ENCODE data around the gene MBD6.

The MBD6 gene, protein sequence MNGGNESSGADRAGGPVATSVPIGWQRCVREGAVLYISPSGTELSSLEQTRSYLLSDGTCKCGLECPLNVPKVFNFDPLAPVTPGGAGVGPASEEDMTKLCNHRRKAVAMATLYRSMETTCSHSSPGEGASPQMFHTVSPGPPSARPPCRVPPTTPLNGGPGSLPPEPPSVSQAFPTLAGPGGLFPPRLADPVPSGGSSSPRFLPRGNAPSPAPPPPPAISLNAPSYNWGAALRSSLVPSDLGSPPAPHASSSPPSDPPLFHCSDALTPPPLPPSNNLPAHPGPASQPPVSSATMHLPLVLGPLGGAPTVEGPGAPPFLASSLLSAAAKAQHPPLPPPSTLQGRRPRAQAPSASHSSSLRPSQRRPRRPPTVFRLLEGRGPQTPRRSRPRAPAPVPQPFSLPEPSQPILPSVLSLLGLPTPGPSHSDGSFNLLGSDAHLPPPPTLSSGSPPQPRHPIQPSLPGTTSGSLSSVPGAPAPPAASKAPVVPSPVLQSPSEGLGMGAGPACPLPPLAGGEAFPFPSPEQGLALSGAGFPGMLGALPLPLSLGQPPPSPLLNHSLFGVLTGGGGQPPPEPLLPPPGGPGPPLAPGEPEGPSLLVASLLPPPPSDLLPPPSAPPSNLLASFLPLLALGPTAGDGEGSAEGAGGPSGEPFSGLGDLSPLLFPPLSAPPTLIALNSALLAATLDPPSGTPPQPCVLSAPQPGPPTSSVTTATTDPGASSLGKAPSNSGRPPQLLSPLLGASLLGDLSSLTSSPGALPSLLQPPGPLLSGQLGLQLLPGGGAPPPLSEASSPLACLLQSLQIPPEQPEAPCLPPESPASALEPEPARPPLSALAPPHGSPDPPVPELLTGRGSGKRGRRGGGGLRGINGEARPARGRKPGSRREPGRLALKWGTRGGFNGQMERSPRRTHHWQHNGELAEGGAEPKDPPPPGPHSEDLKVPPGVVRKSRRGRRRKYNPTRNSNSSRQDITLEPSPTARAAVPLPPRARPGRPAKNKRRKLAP

DNA sequence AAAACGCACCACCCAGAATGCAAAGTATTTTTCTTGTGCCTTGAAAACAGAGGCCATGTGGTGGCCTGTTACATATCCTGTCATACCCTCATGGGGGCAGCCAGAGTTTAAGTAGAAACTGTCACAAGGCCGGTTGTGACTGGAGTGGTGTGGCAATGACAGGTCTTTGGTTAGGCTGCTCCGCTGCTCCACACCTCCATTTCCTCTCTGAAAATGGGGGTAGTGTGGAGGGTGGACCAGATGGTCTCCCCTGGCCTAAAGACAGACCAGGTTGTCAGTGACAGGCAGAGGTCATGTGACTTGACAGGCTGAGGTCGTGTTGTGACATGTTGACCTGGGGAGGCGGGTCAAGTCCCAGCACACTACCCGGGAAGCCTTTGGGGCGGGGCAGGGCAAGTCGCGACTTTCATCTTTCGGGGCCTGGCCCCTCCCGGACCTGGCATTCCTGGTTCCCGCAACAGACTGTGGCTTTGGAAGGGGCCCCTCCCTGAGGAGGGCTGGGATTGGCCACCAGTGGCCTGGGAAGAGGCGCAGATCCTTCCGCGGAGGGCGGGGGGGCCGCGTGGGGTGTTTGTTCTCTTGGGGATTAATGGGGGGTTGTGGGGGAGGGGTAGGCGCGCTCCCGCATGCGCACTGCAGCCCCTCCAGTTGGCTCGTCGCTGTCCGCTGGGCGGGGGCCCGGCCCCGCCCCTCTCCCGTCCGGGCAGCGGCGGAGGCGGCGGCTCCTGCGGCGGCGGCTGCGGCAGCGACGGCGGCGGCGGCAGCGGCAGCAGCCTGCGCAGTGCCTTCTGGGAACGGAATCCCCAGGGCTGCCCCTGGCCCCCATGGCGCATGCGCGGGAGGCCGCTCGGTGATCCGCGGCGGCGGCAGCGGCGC is at the start of gene MBD6:
Gene MBD6 (plus strand): TSS at position 814 of the 876 bp plus-strand sequence. CDS start 1,480 bp downstream, outside the sequence.
- DNase-seq = peak; percentile 86

DNA sequence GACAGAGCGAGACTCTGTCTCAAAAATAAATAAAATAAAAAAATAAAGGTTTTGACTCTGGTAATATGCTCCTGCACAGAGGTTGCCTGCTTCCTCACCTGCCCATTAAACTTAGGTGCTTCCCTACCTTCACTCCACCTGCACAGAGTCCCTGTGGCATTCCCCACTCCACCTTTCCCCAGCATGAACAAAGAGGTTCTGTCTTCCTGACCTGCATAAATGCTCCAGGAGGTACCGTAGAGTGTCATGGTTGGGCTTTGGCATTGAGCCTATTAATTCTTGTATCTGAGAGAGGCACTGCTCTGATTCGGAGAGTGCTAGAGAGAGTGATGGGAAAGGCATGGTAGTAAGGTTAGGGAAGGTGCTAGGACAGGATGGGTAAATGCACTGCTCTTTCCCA is 49.2 kb upstream of the MBD6 start:
- no peak for DNase-seq

DNA sequence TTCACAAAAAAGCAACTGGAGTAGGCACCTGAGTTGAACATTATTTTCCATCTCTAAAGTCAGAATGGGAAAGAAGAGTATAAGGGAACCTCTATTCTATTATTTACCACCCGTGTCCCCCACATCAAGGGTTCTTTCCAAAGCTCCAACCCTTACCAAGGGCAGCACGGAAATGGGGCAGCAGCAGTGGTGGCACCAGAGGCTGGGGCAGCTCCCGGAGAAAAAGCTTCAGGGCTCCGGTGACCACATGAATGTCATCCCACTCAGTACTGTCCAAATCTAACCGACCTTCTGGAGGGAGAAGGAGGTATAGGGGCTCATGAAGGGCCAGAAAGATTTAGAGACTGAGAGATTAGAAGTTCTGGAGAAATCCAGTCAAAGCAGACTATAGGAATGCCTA is 48.7 kb upstream of the MBD6 start:
- DNase-seq = no peak

DNA sequence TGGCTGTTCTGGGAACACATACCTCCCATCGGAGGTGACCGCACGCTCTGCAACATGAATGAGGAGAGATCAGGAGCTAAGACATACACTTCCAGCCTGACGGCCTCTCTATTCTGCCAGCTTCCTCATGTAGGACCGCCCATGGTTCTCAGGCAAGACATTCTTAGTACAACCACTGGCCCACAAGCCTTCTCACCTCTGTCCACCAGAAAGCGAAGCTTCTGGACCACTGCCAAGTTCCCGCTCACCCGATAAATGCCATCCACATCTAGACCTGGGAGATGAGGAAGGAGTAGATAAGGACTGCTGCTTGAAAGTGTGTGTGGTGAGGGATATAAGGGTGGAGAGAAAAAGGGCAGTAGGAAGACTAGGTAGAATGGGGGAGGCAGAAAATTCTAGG is 48.2 kb upstream of the MBD6 start:
- DNase-seq = no peak

DNA sequence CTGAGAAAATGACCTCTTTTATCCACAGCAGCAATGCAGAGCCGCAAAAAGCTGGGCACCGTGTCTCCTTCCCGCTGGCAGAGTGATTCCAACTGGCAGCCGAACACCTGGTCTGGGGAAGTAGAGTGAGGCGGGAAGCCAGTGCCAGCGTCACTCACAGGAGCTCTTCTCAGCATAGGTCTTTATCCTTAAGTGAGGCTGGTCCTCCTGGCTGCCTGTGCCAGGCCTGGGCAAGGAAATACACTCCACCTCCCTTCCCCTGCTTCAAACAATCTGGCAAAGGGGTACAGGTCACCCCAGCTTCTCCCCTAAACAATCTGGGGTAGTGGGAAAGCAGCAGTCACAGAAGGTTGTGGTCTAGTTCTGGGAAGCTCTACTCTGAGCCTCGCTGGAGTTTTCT is 47.8 kb upstream of the MBD6 start:
- DNase-seq = no peak

DNA sequence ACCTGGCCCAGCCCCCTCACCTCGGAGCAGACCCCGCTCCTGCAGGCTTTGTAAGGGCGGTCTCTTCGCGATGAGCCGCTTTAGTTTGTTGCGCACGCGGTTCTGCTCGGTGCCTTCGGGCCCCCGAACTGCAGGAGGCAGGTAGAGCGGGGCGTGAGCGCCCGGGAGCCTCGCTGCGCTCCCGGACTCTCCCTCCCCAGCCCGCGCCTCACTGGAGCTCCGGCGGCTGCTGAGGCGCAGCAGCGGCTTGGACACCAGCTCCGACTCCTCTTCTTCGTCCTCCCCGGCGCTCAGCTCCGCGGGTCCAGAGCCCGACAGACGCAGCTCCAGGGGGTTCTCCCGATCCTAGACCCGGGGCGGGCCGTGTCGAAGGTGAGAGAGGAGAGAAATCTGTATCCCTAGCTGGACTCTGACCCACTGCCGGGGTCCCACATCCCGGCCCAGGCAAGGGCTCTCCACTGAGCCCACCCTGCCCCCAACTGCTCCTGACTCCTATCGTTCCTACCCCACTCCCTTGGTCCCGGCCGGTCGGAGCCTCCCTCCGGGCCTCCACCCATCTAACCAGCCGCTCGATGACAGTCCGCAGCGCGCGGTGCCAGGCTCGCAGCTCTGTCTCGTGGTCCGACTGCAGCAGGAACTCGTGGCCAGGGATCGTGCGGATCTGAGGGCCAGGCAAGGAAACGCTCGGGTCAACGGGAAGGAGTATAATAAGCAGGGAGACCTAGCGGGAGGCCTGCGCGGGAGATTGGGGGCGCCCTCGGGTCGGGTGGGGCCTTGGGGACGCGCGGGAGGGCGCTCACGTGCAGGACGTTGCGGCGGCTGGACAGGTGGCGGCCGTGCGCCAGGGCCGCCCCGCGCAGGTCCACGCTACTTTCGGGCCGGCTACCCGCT is 47.1 kb upstream of the MBD6 start:
- DNase-seq = no peak

DNA sequence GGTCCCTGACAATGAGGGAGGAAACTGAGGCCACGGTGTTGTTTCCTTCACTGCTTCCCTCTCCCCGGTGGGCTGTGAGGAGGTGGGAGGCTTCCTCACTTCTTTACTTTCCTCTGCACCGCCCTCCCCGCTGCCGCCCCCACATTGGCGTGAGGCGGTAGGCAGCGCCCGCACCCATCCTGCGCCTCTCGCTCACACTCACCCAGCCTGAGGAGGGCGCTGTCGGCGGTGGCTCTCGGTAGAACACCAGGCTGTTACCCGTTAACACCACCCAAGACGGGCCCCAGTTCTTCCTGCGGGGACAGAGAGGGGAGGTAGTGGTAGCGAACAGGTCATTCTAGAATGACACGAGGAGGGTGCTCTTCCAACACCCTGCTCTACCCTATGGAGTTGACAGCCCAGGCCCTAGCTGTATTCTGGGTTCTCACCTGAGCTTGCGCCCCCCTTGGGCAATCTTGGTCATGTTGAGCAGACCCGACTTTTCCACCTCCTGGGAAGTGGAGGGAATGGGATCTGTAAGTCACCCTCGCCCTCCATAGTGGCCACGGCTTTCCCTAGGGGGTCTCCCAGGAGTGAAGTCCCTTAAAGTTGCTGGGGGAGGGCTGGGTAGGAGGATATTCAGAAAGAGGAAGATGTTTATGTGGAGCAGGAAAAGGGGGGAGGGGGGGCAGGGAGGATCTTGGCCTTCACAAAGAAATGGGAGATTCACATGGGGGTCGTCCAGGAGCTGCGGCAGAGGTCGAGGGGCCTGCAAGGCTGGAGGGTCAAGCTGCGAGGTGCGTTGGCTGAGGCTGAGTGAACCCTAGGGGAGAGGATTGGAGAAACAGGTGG is 46.2 kb upstream of the MBD6 start:
- no peak for DNase-seq

DNA sequence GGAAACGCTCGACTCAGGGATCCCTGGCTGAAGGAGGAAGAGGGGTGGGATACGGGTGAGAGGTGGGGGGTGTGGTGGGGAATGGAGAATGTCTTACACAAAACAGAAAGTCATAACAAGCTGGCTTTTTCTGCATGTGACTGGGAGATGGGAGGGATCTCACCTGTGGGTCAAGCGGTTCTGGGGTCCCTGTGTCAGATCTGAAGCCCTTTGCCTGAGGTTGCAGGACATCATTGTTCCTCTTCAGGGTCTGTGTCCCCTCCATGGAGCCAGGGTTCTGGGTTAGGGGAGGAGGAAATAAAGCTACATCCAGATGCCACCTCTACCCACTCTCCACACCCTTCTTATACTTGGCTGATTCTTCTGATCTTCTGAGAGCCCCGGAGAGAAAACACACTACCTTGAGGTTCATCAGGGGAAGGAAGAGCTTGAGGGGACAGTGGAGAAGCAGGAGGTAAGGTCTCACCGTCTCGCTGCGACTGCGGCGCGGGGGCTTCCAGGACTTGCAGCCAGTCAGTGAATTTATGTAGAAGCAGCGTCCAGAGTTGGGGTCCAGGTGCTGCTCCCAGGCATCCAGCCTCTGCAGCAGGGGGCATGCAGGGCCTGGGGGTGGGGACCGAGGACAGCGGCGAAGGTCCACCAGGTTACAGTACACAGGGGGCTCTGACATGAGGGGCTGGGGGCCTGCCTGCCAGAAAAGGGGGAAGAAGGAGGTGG is 45.5 kb upstream of the MBD6 start:
- DNase-seq = no peak

DNA sequence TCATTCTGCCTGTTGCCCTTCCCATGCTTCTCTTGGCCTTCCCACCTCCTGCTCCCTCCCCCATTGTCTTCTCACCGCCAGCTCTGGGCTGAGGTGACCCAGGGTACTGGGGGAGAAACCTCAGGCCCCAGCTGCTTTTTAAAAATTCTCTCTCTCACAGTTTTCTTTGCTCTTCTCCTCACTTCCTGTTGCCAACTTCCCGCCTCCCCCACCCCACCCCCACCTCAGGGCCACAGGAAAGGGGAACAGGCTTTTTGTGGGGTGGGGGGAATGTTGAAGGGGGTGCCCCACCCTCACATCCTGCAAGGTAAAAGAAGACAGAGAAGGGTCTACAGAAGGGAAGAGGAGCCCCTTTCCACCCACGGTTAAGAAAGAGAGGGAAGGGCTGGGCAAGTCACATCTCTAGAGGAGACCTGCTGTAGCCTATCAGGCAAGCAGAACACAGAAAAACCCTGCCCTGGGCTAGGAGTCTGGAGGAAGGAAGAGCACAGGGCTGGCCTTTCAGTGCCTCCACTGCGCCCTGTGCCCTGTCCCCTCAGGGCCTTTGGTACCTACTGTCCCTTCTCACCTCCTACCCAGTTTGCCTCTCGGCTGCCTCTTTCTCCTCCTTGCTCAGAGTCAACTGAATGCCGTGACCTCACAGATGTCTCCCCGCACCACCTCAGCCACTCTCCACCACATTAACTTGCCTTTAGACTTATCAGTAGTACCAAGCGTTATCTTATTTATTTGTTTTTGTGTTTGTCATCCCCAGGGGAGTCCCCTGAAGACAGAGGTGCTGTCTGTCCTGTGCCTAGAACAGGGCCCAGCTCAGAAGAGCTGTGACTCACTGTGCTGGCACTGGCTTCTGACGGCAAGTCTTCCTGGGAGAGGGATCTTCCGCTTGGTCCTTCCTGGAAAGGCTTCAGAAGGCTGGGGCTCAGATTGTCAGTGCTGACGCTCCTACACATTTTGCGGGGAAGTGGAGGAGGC is 44.6 kb upstream of the MBD6 start:
- no peak for DNase-seq

DNA sequence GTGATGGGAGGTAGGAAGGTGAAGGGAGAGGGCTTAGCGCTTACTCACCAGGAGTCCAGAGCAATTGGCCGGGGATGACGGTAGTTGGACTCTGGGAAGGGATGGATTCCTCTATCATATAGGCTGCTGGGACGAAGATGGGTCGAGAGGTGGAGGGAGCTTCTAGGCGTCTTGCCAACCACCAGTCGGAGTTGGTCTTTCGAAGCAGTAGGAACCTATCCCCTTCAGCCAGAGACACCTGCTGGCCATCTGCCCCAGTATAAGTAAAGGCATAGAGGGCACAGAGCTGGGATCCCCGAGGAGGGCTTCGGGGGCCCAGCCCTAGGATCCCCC is 43.6 kb upstream of the MBD6 start:
- DNase-seq = no peak

DNA sequence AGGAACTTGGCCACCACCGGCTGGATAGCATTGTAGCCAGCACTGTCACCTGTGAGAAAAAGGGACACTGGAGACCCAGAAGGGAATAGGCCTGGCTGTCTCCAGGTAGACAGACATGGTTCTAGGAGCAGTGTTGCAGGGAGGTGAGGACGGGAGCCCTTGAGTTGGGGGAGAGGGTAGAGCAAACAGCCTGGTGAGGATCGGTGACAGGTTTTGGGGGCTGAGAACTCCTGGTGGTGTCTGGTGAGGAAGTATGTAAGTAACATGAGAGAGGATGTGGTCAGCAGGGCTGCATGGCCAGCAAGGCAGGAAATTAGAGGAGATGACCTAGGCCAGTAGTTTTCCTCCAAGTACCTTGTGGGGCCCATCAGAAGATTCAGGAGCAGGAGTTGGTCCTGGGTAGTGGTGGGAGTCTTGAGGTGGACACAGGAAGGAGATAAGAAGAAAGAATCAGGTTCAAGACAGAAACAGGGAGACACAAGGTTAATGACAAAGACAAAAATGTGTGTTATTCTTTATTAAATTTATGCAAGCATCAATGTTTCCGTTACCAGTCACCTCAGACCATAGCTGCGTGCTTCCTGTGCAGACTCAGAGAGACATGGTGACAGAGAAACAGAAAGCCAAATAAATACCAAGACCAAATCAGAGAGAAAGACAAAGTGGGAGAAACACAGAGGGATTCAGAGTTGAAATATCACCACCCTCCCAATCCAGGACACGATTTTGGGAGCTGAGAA is 43.1 kb upstream of the MBD6 start, which contains the start of gene ARHGAP9:
Gene ARHGAP9 (minus strand): TSS at position 491 of the 740 bp plus-strand sequence. CDS start 460 bp downstream, at position 31.
- DNase-seq = no peak

DNA sequence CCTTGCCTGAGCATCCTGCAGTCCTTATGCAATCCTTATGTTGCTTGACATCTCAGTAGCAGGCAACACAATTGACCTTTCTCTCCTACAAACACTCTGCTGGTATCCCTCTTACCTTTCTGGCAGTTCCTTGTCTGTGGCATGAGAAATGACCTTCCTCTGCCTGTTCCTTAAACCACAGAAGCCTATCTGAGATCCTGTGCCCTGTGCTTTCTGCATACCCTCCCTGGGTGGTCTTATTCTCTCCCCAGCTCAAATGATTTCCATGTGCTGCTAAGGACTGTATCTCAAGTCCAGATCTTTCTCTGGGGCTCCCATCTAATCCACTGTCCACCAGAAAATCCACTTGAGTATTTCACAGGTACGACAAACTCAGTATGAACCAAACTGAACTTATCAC is 41.0 kb upstream of the MBD6 start:
- no peak for DNase-seq

DNA sequence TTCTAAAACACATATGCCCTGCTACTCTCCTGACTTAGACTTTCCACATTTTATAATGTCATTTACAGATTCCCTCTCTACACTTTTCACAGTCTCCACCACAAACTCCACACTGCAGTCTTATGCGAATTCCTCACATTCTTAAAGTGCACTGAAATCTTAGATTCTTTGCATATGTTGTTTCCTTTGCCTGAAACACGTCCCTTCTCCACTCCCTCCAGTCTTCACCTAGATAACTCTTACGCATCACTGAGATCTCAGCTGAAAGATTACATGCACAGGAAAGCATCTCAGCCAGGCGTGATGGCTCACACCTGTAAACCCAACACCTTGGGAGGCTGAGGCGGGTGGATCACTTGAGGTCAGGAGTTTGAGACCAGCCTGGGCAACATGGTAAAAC is 39.2 kb upstream of the MBD6 start:
- DNase-seq = no peak

DNA sequence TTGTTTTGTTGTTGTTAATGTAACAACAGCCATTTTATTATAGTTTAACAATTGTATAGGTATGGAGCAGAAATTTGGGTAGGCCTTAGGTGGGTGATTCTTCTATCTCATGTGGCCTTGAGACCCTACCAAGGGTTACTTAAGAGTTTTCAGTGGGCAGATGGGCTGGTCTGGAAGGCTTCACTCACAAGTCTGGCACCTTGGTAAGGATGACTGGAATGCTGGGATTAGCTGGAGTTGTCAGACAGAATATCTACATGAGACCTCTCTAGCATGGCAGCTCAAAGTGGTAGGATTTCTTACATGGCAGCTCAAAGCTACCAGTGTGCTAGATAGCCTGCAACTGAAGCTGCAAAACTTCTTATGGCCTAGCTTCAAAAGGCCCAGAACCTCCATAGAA is 36.9 kb upstream of the MBD6 start:
- no peak for DNase-seq

DNA sequence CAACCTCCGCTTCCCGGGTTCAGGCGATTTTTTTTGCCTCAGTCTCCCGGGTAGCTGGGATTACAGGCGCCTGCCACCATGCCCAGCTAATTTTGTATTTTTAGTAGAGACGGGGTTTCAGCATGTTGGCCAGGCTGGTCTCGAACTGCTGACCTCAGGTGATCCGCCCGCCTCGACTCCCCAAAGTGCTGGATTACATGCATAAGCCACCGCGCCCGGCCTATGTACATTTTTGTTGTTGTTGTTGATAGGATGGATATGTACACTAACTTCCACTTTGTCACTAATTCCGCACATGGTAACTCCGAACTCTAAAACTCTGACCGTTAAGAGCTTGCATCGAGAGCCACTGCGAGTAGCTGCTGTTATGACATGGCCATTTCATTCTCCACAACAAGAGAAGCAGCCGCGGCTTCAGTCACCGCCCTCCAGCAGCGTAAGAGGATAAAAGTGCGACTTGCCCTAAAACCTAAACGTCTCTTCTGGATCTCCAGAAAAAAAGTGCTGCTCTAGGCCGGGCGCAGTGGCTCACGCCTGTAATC is 35.5 kb upstream of the MBD6 start:
- DNase-seq = no peak

DNA sequence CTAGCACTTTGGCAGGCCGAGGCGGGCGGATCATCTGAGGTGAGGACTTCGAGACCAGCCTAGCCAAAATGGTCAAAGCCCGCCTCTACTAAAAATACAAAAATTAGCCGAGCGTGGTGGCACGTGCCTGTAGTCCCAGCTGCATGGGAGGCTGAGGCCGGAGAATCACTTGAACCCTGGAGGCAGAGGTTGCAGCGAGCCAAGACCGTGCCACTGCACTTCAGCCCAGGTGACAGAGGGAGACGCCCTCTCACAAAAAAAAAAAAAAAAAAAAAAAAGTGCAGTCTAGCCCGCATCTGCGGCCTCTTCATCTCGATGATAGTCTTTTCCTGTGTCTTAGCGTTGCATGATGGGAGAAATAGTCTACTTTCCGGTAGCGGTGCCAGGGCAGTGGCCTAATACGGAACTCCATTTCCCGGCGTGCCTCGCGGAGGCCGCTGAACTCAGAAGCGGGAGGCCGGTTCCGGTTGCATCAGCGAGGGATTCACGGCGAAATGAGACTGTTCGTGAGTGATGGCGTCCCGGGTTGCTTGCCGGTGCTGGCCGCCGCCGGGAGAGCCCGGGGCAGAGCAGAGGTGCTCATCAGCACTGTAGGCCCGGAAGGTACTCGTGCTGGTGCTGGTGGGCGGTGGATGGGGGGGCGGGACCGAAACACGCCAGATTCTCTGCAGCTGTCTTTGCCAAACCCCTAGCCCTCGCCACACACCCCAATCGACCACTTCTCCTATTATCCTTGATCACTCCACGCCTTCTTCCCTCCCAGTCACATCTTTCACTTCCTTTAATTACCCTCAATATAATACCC is 34.8 kb upstream of the MBD6 start, which contains the start of gene MARS1:
Gene MARS1 (plus strand): TSS at position 472 of the 805 bp plus-strand sequence. CDS start 23 bp downstream, at position 495.
- DNase-seq = peak; percentile 87

All from NCI-H2227 treated with DMSO at 0.1 percent for 48 hours (cell line).